Measurements from ENCODE around the gene CKLF.

The CKLF gene

GRCh38 chr16:66519482-66520373 lies 32.6 kb upstream of the CKLF start:
- DNase-seq, result no peak

DNA sequence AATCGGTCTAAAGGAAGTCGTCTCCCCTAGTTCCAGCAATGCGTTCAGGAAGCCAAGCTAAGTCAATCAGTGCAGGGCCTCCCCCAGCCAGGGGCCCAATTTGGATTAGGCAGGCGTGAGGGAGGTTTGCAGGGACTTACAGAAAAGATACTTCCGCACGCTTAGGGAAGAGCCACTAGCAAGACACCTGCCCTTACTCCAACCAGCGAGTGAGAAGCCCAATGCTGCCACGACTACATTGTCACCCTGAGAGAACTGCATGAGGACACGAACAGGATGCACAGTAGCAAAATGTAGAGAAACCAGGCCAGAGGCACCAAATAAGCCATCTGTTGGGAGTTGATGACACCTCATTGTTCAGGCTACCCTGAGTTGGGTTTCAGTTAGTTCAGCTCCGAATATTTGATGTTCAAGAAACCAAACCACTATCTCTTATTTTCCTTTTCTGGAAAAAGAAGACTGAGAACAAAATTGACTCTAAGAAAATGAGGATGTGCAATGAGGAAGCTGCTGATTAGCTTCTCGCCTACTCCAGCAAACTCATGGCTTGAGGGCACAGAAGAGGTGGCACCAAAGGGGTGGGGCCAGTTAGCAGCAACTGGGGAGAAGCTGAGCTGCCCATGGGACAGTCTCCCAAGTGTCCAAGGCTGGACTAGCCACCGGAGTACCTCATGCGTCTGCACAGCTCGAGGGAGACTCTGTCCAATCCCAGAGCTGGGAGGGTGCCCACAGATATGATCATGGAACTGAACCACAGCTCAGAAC lies 31.8 kb upstream of the CKLF start:
- DNase-seq, result no peak

GRCh38 chr16:66521252-66521713 lies 31.1 kb upstream of the CKLF start:
- DNase-seq, result no peak

DNA sequence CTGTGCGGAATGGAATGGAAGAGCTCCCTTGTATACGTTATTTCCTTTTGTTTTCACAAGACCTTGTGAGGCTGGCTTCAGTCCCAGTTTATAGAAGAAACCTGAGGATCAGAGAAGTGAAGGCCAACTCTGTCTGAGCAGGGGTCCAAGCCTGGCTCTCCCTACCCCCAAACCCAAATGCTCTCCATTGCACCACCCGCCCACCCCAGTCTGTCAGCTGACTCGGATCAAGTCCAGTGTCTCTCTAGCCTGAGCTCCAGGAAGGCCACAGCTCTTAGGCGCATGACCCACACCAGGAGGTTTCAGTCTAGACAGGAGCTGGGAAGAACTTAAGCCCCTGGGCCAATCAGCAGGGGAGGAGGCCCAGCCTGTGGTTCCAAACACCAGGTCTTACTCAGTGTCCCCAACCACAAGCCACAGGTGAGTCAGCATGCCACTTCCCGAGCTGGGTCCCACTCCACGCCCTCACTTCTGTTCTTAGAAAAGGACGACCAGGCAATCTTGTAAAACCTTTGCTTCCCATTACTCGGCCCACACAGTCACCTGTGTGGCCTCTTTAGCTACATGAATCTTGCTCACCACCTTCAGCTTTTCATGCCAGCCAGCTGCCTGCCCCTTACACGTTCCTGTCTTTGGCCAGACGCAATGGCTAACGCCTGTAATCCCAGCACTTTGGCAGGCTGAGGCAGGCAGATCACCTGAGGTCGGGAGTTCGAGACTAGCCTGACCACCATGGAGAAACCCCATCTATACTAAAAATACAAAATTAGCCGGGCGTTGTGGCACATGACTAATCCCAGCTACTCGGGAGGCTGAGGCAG lies 30.2 kb upstream of the CKLF start:
- DNase-seq, result no peak

- DNase-seq, result no peak
These were observed 29.4 kb upstream of the CKLF start for GRCh38 chr16:66522816-66523590.

- DNase-seq, result no peak
These were observed 28.5 kb upstream of the CKLF start for GRCh38 chr16:66523861-66524354.

DNA sequence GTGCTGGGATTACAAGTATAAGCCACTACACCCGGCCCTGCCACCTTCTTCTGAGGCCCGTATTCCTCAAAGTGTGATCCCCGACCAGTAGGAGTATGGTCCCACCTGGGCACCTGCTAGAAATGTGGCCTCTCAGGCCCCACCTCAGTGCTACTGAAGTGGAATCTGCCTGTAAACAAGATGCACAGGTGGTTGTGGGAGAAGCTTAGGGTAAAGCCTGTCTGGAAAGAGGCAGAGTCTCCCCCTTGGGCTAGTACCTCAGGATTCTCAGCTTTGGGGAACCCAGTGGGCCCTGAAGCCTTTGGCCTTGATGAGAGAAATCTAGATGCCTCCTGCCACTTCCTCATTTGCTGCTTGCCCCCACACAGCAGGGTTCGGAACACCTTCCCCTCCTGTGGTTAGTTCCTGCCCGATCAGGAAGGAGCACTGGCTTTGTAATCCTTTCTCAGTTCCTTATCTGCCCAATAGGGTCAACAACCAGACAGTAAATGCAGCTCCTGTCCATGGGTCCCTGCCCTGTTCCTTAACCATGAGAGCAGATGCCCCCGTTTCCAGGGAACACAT lies 27.7 kb upstream of the CKLF start:
- no peak for DNase-seq

GRCh38 chr16:66525396-66526180 lies 26.8 kb upstream of the CKLF start:
- DNase-seq, result no peak

- DNase-seq, result no peak
These were observed 24.1 kb upstream of the CKLF start for GRCh38 chr16:66528294-66528693.

DNA sequence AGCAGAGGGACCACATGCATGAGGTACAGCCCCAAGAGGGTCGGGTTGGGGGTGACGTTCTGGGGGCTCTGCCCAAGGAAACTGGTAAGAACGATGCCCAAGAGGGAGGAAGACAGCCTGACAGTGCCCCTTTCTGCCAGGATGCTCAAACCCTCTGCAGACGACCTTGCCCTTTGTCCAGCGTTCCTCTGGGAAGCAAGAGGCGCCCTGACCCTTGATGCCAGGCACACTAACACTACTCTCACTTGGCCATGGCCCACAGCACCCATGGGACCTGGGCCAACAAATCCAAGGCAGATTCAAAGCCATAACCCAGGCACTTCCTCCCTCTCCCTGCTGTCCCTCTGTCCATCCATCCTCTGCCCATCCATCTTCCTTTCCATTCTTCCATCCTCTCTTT lies 22.9 kb upstream of the CKLF start:
- DNase-seq, result no peak

DNA sequence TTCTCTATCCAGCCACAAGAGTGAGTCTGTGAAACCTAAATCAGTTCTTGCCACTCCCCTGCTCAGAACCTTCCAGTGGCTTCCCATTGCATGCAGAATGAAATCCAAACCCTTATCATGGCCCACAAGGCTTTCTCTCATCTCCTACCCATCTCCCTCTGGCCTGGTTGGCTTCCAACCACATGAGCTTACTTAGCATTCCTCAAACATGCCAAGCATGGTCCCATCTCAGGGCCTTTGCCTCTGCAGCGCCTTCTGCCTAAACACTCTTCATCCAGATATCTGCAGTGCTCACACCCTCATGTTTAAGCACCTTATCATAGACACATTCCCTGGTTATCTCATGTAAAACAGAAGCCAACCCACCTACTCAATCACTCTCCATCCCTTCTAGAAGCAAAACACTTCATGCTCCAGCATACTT lies 18.0 kb upstream of the CKLF start:
- DNase-seq, result no peak

DNA sequence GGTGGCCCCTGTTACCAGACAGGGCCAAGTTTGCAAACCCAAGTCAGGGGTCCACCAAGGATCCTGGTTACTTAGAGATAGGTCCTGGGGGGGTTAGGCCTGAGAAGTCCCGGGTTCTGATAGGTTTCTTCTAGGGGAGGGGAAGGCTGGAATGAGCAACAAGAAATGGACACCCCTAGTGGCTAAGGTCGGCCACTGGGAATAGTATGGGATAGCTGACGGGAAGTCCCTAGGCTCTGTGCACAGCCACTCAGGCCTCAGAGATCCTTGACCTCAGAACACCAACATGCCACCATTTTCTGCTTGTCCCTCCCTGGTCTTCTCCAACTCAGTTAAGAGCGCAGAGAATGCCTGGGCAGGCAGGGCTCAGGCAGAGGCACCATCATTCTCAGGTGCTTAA lies 15.9 kb upstream of the CKLF start:
- DNase-seq, result no peak

GRCh38 chr16:66537236-66537635 lies 15.1 kb upstream of the CKLF start:
- no peak for DNase-seq

DNA sequence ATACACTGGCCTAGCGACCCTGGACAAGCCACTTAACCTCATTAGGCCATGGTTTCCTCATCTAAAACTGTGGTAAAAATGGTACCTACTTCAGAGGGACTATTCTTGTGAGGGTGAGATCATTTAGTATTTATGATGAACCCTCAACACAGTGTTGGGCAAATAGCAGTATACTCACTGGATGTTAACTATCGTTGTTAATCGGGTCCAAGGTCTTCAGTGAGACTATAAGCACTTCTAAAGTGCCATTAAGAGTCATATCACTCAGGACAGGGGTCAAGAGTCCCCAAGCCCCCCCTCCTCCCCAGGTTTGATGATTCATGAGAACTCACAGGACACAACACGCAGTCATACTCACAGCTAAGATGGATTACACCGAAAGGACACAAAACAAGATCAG lies 13.5 kb upstream of the CKLF start:
- DNase-seq, result no peak

DNA sequence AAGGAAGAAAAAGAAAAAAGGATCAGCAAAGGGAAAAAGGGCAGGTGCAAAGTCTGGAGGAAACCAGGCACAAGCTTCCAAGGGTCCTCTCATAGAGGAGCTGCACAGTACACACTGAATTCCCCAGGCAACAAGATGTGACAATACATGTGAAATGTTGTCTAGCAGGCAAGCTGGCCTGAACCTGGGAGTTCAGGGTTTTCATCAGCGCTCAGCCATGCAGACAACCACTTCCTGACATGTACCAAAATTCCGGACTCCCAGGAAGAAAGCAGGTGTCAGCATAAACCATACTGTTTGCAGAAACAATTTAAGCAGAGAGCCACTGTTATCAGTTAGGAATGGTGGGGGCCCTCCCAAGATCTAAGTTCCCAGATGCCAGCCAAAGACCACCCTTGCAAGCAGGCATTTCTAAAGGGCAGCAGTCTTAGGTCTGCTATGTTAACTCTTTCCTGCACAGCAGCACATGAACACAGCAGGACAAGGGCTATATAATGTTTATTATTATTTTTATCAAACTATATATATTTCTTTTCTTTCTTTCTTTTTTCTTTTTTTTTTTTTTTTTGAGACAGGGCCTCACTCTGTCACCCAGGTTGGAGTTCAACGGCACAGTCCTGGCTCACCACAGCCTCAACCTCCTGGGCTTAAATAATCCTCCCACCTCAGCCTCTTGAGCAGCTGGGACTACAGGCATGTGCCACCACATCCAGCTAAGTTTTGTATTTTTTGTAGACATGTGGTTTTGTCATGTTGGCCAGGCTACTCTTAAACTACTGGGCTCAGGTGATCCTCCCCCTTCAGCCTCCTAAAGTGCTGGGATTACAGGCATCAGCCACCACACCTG lies 12.5 kb upstream of the CKLF start:
- no peak for DNase-seq

- DNase-seq, result no peak
These were observed 10.7 kb upstream of the CKLF start for GRCh38 chr16:66541388-66542355.

GRCh38 chr16:66542396-66542795 lies 10.0 kb upstream of the CKLF start:
- DNase-seq, result no peak

GRCh38 chr16:66543541-66543940 lies 8.8 kb upstream of the CKLF start:
- DNase-seq, result no peak

Measured in NCI-H1105 (cell line).